Effector memory CD8-positive, alpha-beta T cell (primary cell): ENCODE results near the gene PCED1B.
"Not testable (repeated sequence)": the region's sequence is repeated elsewhere in the genome, so short reads cannot be mapped to it uniquely, and the experiment has no call there.

Experiments
- ATAC-seq: fragments of 150-1000 bp; cut with Tn5 transposase; replicated peaks from 2 replicates; pipeline ENCODE4 v1.10.0; 2021; ENCODE audit warnings: mild to moderate bottlenecking, moderate library complexity
- DNase-seq, 3 experiments: peaks; one replicate each; pipeline ENCODE4 v3.0.0; 2021
- H3K27ac Mint-ChIP-seq, 2 donors: one replicate each; pipeline ENCODE4 v1.8.0; 2022; ENCODE audit warnings: mild to moderate bottlenecking in 2 of 2, mixed read lengths in 2 of 2, moderate library complexity in 2 of 2
- H3K27me3 Mint-ChIP-seq, 2 donors: one replicate each; pipeline ENCODE4 v1.8.0; 2022; ENCODE audit warnings: mixed read lengths in 2 of 2
- H3K36me3 Mint-ChIP-seq: one replicate; pipeline ENCODE4 v1.8.0; 2022; ENCODE audit warnings: mild to moderate bottlenecking, moderate library complexity, mixed read lengths; ENCODE audit not compliant: insufficient read depth
- H3K4me1 Mint-ChIP-seq, 2 donors: one replicate each; pipeline ENCODE4 v1.8.0; 2022; ENCODE audit warnings: low read depth in 2 of 2, mixed read lengths in 2 of 2
- H3K4me3 Mint-ChIP-seq, 2 donors: one replicate each; pipeline ENCODE4 v1.8.0; 2022; ENCODE audit warnings: mild to moderate bottlenecking in 2 of 2, mixed read lengths in 2 of 2, moderate library complexity in 2 of 2
- H3K9me3 Mint-ChIP-seq, 2 donors: one replicate each; pipeline ENCODE4 v1.8.0; 2022; ENCODE audit warnings: mixed read lengths in 2 of 2

Gene PCED1B

DNA sequence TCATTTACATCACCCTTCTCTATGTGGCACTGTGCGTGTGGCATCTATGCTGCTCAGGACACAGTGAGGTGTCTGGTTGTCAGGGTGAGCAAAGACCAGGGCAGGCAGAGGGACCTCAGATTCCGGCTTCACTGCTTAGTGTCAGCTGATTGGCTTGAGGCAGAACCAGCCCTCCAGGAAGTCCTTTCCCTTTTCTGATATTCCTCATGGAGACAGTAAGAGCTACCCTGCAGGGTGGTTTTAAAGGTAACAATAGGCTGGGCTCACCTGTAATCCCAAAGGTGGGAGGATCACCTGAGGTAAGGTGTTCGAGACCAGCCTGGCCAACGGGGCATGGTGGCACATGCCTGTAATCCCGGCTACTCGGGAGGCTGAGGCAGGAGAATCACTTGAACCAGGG lies 129.6 kb downstream of the PCED1B start:
- peaks cover 60 to 74% of the 10 kb centered on the region in 2 donors for H3K4me1 Mint-ChIP-seq
- peaks cover 79% of the 10 kb centered on the region for H3K36me3 Mint-ChIP-seq
- DNase-seq (no peak), ATAC-seq (no peak)
- H3K9me3 Mint-ChIP-seq = no peaks in the 10 kb centered on the region
- H3K4me3 Mint-ChIP-seq = peak overlapping the region; percentile 88 to 99
- H3K27ac Mint-ChIP-seq = peak overlapping the region; percentile 77 to 95
- no peaks in the 10 kb centered on the region for H3K27me3 Mint-ChIP-seq

GRCh38 chr12:47210776-47211175 lies 131.4 kb downstream of the PCED1B start:
- DNase-seq (no peak), ATAC-seq (no peak)
- H3K27ac Mint-ChIP-seq = peak overlapping the region; percentile 68 to 96
- H3K27me3 Mint-ChIP-seq = no peaks in the 10 kb centered on the region
- H3K36me3 Mint-ChIP-seq = peaks cover 81% of the 10 kb centered on the region
- H3K4me3 Mint-ChIP-seq = peak overlapping the region; percentile 88 to 99
- peaks cover 54 to 61% of the 10 kb centered on the region in 2 donors for H3K4me1 Mint-ChIP-seq
- H3K9me3 Mint-ChIP-seq = no peaks in the 10 kb centered on the region

- H3K36me3 Mint-ChIP-seq = peaks cover 77% of the 10 kb centered on the region
- H3K4me1 Mint-ChIP-seq = peaks cover 47 to 53% of the 10 kb centered on the region in 2 donors
- no peaks in the 10 kb centered on the region for H3K27me3 Mint-ChIP-seq
- peak overlapping the region; percentile 88 to 99 for H3K4me3 Mint-ChIP-seq
- ATAC-seq = no peak
- no peak for DNase-seq
- peak overlapping the region in 1 of 2 donors; percentile 96 for H3K27ac Mint-ChIP-seq
- H3K9me3 Mint-ChIP-seq = no peaks in the 10 kb centered on the region
Measured at GRCh38 chr12:47212701-47213039, 133.2 kb downstream of the PCED1B start.

DNA sequence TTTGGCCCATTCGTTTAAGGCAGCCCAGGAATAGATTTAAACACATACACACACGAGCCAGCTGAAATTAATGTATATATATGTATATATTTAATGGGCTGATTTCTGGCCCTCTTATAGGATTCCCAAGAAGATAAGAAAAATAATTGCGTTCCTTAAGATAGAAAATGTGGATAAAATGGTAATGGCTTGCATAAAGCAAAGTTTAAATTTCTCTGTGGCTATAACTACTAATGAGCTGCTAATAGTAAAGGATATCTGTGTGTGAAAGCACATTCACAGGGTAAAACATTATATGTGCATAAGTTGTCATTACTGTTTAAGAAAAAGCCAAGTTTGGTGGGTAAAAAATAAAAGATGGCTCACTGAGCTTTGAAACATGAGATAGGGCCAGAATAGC lies 134.0 kb downstream of the PCED1B start:
- DNase-seq (no peak), ATAC-seq (no peak)
- Mint-ChIP-seq H3K4me1 (peaks cover 47 to 53% of the 10 kb centered on the region in 2 donors), H3K4me3 (peak overlapping the region; percentile 88 to 99), H3K27me3 (no peaks in the 10 kb centered on the region), H3K27ac (peak overlapping the region; percentile 90 to 96), H3K9me3 (no peaks in the 10 kb centered on the region), H3K36me3 (peaks cover 77% of the 10 kb centered on the region)

- ATAC-seq (no peak), DNase-seq (no peak)
- peak overlapping the region; percentile 88 to 99 for H3K4me3 Mint-ChIP-seq
- H3K9me3 Mint-ChIP-seq = no peaks in the 10 kb centered on the region
- peak overlapping the region; percentile 90 to 96 for H3K27ac Mint-ChIP-seq
- H3K4me1 Mint-ChIP-seq = peaks cover 40 to 46% of the 10 kb centered on the region in 2 donors
- peaks cover 75% of the 10 kb centered on the region for H3K36me3 Mint-ChIP-seq
- no peaks in the 10 kb centered on the region for H3K27me3 Mint-ChIP-seq
Measured at GRCh38 chr12:47214001-47214619, 134.7 kb downstream of the PCED1B start.

DNA sequence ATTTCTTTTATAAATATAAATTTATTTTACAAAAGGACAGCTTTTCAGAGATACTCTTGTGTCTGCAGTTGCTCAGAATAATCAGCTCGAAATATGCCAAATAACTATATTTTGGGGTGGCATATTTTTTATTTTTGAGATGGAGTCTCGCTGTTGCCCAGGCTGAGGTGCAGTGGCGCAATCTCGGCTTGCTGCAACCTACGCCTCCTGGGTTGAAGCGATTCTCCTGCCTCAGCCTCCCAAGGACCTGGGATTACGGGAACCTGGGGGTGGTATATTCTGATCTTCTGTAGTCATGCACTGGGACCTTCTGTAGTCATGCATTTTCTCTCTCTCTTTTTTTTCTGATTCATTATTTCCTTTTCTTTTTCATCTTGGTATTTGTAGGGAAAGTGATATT lies 135.3 kb downstream of the PCED1B start:
- DNase-seq = no peak
- H3K4me1 Mint-ChIP-seq = peaks cover 35 to 46% of the 10 kb centered on the region in 2 donors
- no peaks in the 10 kb centered on the region for H3K9me3 Mint-ChIP-seq
- no peak for ATAC-seq
- H3K27ac Mint-ChIP-seq = peak overlapping the region; percentile 90 to 96
- H3K36me3 Mint-ChIP-seq = peaks cover 70% of the 10 kb centered on the region
- H3K4me3 Mint-ChIP-seq = peak overlapping the region; percentile 88 to 99
- H3K27me3 Mint-ChIP-seq = no peaks in the 10 kb centered on the region

DNA sequence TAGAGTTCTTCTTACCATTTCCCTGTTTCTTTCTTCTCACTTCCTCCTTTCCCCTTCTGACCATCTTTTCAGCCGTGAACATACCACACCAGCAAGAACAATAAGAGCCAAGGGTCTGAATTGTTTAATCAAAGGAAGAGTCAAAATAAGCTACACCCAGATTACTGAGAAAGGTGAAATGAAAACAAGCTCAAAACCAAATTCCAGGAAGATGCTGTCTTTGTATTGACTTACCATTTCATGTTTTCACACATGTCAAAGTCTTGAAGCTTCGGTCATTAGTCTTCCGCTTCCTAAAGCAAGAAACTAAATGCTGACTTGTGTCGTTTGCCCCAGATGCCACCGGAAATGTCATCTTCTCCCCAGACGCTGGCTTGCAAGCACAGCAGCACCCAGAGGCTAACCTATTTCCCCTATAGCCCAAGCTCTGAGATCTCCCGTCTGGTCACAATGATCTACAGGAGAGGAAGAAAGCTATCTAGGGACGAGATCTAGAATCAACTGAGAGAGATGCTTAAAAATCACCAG lies 136.8 kb downstream of the PCED1B start:
- DNase-seq = peak; percentile 66 to 72 (median 69)
- H3K4me1 Mint-ChIP-seq = peaks cover 36 to 42% of the 10 kb centered on the region in 2 donors

DNA sequence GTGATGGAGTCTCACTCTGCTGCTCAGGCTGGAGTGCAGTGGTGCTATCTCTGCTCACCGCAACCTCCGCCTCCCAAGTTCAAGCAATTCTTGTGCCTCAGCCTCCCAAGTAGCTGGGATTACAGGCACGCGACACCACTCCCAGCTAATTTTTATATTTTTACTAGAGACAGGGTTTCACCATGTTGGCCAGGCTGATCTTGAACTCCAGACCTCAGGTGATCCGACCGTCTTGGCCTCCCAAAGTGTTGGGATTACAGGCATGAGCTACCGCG lies 138.1 kb downstream of the PCED1B start:
- not testable (repeated sequence) for ATAC-seq, H3K27me3 Mint-ChIP-seq, DNase-seq, H3K9me3 Mint-ChIP-seq
- Mint-ChIP-seq H3K27ac (peak overlapping the region; percentile 90 to 96), H3K4me3 (peak overlapping the region; percentile 88 to 99), H3K4me1 (peaks cover 42 to 47% of the 10 kb centered on the region in 2 donors), H3K36me3 (peaks cover 62% of the 10 kb centered on the region)

More for the DNA sequence above, 136.8 kb downstream of the PCED1B start:
- peaks cover 63% of the 10 kb centered on the region for H3K36me3 Mint-ChIP-seq
- peak overlapping the region; percentile 90 to 96 for H3K27ac Mint-ChIP-seq
- no peaks in the 10 kb centered on the region for H3K27me3 Mint-ChIP-seq
- ATAC-seq = peak; percentile 74
- no peaks in the 10 kb centered on the region for H3K9me3 Mint-ChIP-seq
- H3K4me3 Mint-ChIP-seq = peak overlapping the region; percentile 88 to 99

DNA sequence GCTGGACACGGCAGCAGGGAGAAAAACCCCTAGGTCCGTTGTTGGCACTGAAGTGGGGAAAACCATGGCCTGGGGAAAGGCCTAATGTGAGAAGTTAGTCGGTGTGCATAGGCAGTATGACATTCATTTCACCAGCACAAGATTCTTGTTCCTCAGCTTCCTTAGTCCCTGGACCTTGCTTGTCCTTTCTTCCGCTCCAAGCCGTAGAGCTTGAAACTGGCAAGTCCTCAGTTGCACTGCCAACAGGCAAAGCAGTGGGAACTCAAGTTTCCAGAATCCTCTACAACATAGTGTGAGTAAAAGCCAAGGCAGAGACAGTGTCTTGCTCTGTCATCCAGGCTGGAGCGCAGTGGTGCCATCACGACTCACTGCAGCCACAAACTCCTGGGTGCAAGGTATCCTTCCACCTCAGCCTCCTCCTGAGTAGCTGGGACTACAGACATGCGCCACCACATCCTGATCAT lies 138.8 kb downstream of the PCED1B start:
- ATAC-seq (no peak), DNase-seq (peak in 2 of 3 experiments; percentile 16 to 18)
- H3K4me3 Mint-ChIP-seq = peak overlapping the region; percentile 88 to 99
- H3K9me3 Mint-ChIP-seq = no peaks in the 10 kb centered on the region
- H3K36me3 Mint-ChIP-seq = peaks cover 64% of the 10 kb centered on the region
- H3K4me1 Mint-ChIP-seq = peaks cover 49 to 53% of the 10 kb centered on the region in 2 donors
- H3K27ac Mint-ChIP-seq = peak overlapping the region; percentile 90 to 96
- no peaks in the 10 kb centered on the region for H3K27me3 Mint-ChIP-seq

GRCh38 chr12:47219243-47219642 lies 139.8 kb downstream of the PCED1B start:
- Mint-ChIP-seq H3K9me3 (no peaks in the 10 kb centered on the region), H3K27ac (peak overlapping the region; percentile 90 to 96), H3K27me3 (no peaks in the 10 kb centered on the region), H3K4me1 (peaks cover 51 to 53% of the 10 kb centered on the region in 2 donors), H3K36me3 (peaks cover 69% of the 10 kb centered on the region), H3K4me3 (peak overlapping the region; percentile 88 to 99)
- no peak for ATAC-seq
- DNase-seq = no peak

GRCh38 chr12:47221256-47222023 lies 142.0 kb downstream of the PCED1B start:
- Mint-ChIP-seq H3K27me3 (no peaks in the 10 kb centered on the region), H3K36me3 (peaks cover 68% of the 10 kb centered on the region), H3K9me3 (no peaks in the 10 kb centered on the region), H3K27ac (peak overlapping the region in 1 of 2 donors; percentile 86), H3K4me3 (peak overlapping the region; percentile 43 to 64), H3K4me1 (peaks cover 56 to 67% of the 10 kb centered on the region in 2 donors)
- DNase-seq (no peak), ATAC-seq (no peak)

- DNase-seq (no peak), ATAC-seq (no peak)
- Mint-ChIP-seq H3K4me3 (peak overlapping the region; percentile 41 to 64), H3K27ac (peak overlapping the region; percentile 60 to 93), H3K36me3 (peaks cover 68% of the 10 kb centered on the region), H3K9me3 (no peaks in the 10 kb centered on the region), H3K27me3 (no peaks in the 10 kb centered on the region), H3K4me1 (peaks cover 51 to 62% of the 10 kb centered on the region in 2 donors)
Measured at GRCh38 chr12:47222520-47223030, 143.2 kb downstream of the PCED1B start.

- Mint-ChIP-seq H3K27ac (peak overlapping the region; percentile 60 to 93), H3K9me3 (no peaks in the 10 kb centered on the region), H3K4me3 (peak overlapping the region; percentile 41 to 64), H3K27me3 (no peaks in the 10 kb centered on the region), H3K36me3 (peaks cover 68% of the 10 kb centered on the region), H3K4me1 (peaks cover 51 to 64% of the 10 kb centered on the region in 2 donors)
- ATAC-seq (no peak), DNase-seq (no peak)
Measured at GRCh38 chr12:47223031-47223847, 143.8 kb downstream of the PCED1B start.
